Activated CD4-positive, alpha-beta T cell treated with anti-CD3 and anti-CD28 coated beads, Interleukin-2, Interleukin-4, amounts not matched to agents 100 ng/mL and 50 ng/mL, durations not matched to agents 16 hours and 8 hours (primary cell): ENCODE results near the gene TRIM2.
"Not testable (repeated sequence)": the region's sequence is repeated elsewhere in the genome, so short reads cannot be mapped to it uniquely, and the experiment has no call there.

Experiments used
- DNase-seq: peaks from one replicate; pipeline ENCODE4 v3.0.0-alpha.2; 2020; ENCODE audit warnings: low spot score

TRIM2 gene

DNA sequence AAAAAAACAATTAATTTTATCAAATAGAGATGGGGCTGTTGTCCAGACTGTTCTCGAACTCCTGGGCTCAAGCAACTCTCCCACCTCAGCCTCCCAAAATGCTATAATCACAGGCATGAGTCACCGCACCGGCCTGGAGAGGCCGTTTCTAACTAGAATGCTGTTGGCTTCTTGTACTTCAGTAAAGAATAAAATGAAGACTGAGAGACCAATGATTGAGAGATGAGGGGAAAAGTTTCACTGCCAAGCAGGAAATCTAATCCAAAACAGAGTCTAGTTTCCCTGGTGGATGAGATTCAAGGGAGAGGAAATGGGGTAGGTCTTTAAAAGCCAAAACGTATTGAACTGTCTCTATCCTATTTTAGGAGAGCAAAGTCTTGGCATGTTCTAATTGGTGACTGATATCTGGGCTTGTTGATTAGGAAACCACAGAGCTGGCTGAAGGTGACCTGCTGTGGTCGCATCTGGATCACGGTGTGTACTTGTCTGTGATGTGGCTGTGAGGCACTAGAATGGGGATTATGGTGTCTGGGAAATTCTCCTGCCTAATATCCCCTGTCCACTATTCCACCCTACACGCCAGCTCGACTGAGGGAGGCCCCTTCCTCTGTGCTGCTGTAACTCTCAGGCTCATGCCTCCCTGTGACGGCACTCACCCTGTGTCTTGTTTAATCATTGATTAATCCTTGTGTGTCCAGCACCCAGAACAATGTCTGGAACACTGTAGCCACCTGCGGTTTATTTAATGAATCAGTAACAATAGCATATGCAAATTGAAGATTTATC, 15.0 kb upstream of the TRIM2 start:
- DNase-seq, result no peak

GRCh38 chr4:153191795-153192363, 12.4 kb upstream of the TRIM2 start:
- no peak for DNase-seq

DNA sequence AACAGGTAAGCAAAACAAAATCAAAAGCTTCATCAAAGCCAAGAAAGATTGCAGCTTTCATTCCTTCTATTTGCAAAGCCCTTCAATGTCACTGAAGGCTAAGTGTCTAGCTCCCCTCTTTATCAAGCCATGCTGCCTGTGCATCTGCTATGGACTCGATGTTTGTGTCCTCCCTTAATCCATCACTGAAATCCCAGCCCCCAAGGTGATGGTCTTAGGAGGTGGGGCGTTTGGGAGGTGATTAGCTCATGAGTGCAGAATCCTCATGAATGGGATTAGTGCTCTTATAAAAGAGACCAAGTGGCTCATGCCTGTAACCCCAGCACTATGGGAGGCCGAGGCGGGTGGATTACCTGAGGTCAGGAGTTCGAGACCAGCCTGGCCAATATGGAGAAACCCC, 6.9 kb upstream of the TRIM2 start:
- no peak for DNase-seq

- no peak for DNase-seq
These were observed 5.5 kb upstream of the TRIM2 start for GRCh38 chr4:153198719-153199118.

GRCh38 chr4:153203746-153204145, 497 bp upstream of the TRIM2 start:
- DNase-seq, result not testable (repeated sequence)

DNA sequence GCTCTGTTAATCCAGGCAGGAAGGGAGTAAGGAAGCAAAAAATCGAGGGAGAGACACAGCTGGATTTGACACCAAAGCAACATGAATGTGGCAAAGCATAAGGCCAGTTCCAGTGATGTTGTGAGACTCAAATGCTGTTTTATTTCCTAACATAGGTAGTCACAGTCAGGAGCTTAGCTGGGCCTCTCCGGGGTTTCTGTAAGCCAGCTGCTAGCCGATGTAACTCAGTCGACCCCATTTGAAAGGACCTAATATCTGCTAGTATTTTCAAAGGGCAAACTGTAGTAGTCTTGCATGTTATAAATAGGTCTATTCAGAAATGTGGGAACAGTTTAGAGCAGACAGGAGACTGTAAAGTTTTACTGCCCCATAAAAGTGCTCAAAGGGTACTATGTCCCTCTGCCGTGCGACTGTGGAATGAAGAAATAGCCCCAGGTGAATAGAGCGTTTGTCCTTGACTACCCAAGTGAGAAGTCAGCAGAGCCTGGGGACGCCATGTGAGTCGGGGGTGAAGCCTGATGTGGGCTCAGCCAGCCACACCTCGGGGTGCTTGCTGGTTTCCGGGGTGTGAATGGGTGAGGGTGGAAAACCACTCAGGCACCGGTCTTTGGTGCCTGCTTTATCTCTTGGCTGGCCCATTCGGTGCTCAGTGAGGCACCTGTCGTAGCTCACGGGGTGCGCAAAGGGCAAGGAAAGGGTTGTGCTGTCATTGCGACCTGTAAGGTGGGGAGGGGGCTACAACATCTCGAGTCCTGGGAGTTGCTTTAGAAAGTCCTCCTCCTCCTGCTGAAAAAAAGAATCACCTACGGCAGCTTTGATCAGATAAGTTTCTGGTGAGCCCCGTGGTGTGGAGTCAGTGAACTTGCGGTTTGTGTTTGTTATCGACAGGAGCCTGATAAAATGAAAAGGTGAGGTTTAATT, 745 bp downstream of the TRIM2 start:
- peak; percentile 8 for DNase-seq

GRCh38 chr4:153205757-153206156, 1.5 kb downstream of the TRIM2 start:
- DNase-seq, result peak; percentile 10

- DNase-seq, result no peak
These were observed 2.3 kb downstream of the TRIM2 start for GRCh38 chr4:153206534-153206933.

DNA sequence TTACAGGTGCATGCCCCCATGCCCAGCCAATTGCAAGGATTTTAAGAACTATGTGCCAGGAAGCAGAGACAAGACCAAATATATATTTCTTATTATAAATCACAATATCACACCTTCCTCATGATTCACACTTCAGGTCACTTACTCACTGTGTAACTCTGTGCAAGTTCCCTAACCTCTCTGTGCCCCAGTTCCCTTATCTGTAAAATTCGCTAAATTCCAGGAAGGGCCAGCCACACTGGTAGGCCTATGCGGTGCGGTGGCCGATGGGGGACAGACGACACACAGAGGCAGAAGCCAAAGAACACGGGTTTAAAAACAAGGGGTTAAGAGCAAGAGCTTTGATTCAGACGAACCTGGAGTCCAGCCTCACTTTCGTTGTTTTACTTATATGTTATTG, 2.8 kb downstream of the TRIM2 start:
- DNase-seq, result peak; percentile 16

- DNase-seq, result no peak
These were observed 3.3 kb downstream of the TRIM2 start for GRCh38 chr4:153207567-153207966.

DNA sequence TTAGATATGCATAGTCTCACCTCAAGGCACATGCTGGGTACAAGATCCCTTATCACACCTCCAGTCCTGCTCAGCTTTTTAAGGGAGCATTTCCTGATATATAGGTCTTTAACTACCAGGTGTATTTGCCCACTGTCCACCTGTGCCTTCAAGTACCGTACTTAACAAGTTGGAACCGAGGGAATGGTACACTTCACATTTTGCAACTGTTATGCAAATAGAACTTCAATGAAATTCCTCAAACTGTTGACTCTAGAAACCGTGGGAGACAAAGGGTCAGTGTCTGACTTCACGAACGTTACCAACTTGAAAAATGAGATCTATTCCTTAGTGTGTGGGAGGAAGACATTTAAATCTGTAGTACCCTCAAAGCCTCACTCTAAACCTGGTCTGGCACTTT, 5.2 kb downstream of the TRIM2 start:
- no peak for DNase-seq

GRCh38 chr4:153210727-153211126, 6.5 kb downstream of the TRIM2 start:
- no peak for DNase-seq

- no peak for DNase-seq
These were observed 7.9 kb downstream of the TRIM2 start for GRCh38 chr4:153211986-153212728.

GRCh38 chr4:153212736-153213135, 8.5 kb downstream of the TRIM2 start:
- DNase-seq, result no peak

GRCh38 chr4:153215921-153216320, 11.7 kb downstream of the TRIM2 start:
- no peak for DNase-seq

DNA sequence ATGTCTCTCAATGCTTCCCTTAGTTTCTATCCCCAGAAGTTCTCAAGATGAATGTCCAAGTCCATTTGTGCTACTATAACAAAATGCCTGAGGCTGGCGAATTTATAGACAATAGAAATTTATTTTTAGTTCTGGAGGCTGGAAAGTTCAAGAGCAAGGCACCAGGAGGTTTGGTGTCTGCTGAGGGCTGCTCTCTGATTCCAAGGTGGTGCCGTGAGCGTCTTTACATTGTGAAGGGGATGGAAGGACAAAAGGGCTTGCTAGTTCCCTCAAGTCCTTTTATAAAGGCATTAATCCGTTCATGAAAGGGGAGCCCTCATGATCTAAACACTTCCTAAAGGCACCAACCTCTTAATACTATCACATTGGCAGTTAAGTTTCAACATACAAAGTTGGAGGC, 12.3 kb downstream of the TRIM2 start:
- DNase-seq, result no peak

- no peak for DNase-seq
These were observed 13.2 kb downstream of the TRIM2 start for GRCh38 chr4:153217440-153217839.

DNA sequence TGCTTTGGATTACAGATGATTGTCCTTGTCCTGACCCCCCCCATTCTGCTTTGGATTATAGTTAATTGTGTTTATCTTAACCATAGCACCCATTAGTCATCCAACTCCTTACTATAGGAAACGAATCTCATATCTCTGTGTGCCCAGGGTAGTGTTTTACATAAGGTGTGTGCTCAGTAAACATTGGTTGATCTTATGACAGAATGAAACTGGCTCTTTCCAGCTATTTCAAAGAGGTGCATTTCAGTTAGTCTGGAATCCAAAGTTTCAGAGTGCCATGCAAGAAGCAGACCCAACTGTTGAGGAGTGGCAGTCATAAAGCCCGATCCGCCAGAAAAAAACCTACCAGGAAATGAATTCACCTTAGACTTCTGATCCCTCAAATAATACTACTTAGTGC, 14.7 kb downstream of the TRIM2 start:
- no peak for DNase-seq

DNA sequence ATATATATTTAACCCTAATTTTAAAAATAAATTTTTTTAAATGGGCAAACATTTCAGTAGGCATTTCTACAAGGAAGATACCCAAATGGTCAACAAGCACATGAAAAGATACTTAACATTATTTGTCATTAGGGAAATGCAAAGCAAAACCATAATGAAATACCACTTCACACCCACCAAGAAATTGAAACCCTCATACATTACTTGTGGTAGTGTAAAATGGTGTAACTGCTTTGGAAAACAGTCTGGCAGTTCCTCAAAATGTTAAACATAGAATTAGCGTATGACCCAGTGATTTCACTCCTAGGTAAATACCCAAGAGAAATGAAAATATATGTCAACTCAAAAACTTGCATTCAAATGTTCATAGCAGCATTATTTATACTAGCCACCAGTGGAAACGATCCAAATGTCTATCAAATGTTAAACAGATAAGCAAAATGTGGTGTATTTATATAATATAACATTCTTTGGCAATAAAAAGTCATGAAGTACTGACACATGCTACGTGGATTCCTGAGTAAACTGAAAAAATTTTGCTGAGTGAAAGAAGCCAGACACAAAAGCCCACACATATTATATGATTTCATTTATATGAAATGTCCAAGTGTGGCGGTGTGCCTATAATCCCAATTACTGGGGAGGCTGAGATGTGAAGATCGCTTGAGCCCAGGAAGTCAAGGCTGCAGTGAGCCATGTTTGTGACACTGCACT, 16.6 kb downstream of the TRIM2 start:
- DNase-seq, result no peak

- peak; percentile 49 for DNase-seq
These were observed 17.8 kb downstream of the TRIM2 start for GRCh38 chr4:153221783-153222706.
